Measurements from ENCODE around the gene TRPM5.

Gene TRPM5

GRCh38 chr11:2406451-2406850 is 37.9 kb downstream of the TRPM5 start:
- Mint-ChIP-seq H3K4me1 (peaks cover 11% of the 10 kb centered on the region), H3K4me3 (no peak overlapping the region), H3K9me3 (no peaks in the 10 kb centered on the region), H3K27ac (no peak overlapping the region), H3K36me3 (ENCODE audit: low read depth) (no peaks in the 10 kb centered on the region), H3K27me3 (peaks cover 1% of the 10 kb centered on the region)
- DNase-seq (no peak), ATAC-seq (no peak)

- DNase-seq (no peak), ATAC-seq (no peak)
- Mint-ChIP-seq H3K27me3 (no peaks in the 10 kb centered on the region), H3K4me1 (peaks cover 15% of the 10 kb centered on the region), H3K27ac (no peak overlapping the region), H3K9me3 (no peaks in the 10 kb centered on the region), H3K4me3 (no peak overlapping the region), H3K36me3 (ENCODE audit: low read depth) (no peaks in the 10 kb centered on the region)
Measured at GRCh38 chr11:2404735-2405196, 39.5 kb downstream of the TRPM5 start.

- H3K36me3 Mint-ChIP-seq (ENCODE audit: low read depth) = no peaks in the 10 kb centered on the region
- no peaks in the 10 kb centered on the region for H3K27me3 Mint-ChIP-seq
- DNase-seq (no peak), ATAC-seq (no peak)
- peaks cover 20% of the 10 kb centered on the region for H3K4me1 Mint-ChIP-seq
- peak overlapping the region; percentile 90 for H3K4me3 Mint-ChIP-seq
- H3K9me3 Mint-ChIP-seq = no peaks in the 10 kb centered on the region
- no peak overlapping the region for H3K27ac Mint-ChIP-seq
Measured at GRCh38 chr11:2402890-2403645, 41.2 kb downstream of the TRPM5 start.

DNA sequence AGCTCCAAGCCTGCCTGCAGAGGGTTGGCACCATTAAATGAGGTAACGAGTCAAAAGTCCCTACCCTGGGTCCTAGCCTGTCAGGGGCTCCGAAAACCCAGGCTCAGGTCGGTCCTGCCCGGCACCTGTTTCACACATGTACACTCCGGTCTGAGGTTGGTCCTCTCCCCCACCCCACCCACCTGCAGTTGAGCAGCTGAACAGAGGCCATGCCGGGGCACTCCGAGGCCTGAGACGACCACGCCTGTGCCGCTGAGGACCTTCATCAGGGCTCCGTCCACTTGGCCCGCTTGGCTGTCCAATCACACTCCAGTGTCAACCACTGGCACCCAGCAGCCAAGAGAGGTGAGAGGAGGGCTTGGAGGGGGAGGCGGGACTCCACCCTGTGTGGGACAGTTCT is 42.2 kb downstream of the TRPM5 start:
- Mint-ChIP-seq H3K4me3 (peak overlapping the region; percentile 90), H3K36me3 (ENCODE audit: low read depth) (peaks cover 4% of the 10 kb centered on the region), H3K4me1 (peaks cover 20% of the 10 kb centered on the region), H3K27me3 (no peaks in the 10 kb centered on the region), H3K9me3 (no peaks in the 10 kb centered on the region), H3K27ac (no peak overlapping the region)
- no peak for ATAC-seq
- no peak for DNase-seq

DNA sequence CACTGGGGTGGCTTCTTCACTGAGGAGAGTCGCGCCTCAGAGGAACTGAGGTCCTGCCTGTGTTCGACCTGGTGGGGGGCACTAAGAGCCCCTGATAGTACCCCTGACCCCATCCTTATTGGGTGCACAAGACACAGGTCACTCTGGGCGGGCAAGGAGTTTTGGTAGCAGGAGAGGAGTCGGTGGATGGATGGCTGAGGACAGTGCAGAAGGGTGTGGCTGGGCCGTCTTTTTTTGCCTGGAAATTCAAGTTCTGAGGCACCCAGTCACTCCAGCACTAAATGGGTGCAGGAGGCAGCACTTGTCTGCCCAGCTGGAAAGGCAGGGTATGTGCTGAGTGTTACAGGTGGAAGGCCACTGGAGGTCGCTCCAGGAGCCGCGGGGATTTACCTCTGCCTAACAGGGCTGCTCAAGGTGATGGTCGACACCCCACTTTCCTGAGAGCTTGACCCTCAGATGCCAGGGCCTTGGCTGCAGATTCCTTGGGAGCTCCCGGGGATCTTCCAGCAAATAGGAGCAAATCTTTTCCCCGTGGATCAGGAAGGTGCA is 42.8 kb downstream of the TRPM5 start:
- H3K27me3 Mint-ChIP-seq = no peaks in the 10 kb centered on the region
- peak overlapping the region; percentile 84 for H3K27ac Mint-ChIP-seq
- peaks cover 8% of the 10 kb centered on the region for H3K36me3 Mint-ChIP-seq (ENCODE audit: low read depth)
- H3K9me3 Mint-ChIP-seq = no peaks in the 10 kb centered on the region
- DNase-seq (no peak), ATAC-seq (no peak)
- peaks cover 20% of the 10 kb centered on the region for H3K4me1 Mint-ChIP-seq
- peak overlapping the region; percentile 90 for H3K4me3 Mint-ChIP-seq

GRCh38 chr11:2400762-2401435 is 43.4 kb downstream of the TRPM5 start:
- Mint-ChIP-seq H3K36me3 (ENCODE audit: low read depth) (peaks cover 8% of the 10 kb centered on the region), H3K9me3 (no peaks in the 10 kb centered on the region), H3K4me3 (peak overlapping the region; percentile 90), H3K27ac (peak overlapping the region; percentile 84), H3K4me1 (peaks cover 20% of the 10 kb centered on the region), H3K27me3 (no peaks in the 10 kb centered on the region)
- no peak for DNase-seq
- no peak for ATAC-seq

- H3K27ac Mint-ChIP-seq = peak within 1 kb of the TSS; percentile 84
- peak within 1 kb of the TSS; percentile 90 for H3K4me3 Mint-ChIP-seq
- H3K36me3 Mint-ChIP-seq (ENCODE audit: low read depth) = peaks cover 8% of the 10 kb centered on the region
- ATAC-seq = peak; percentile 88
- peaks cover 20% of the 10 kb centered on the region for H3K4me1 Mint-ChIP-seq
- H3K9me3 Mint-ChIP-seq = no peaks in the 10 kb centered on the region
- H3K27me3 Mint-ChIP-seq = no peaks in the 10 kb centered on the region
- peak; percentile 99 for DNase-seq
Measured at GRCh38 chr11:2400069-2400761, 44.1 kb downstream of the TRPM5 start, which contains the start of gene TSSC4. TSSC4 (plus strand) TSS chr11:2400750; CDS start chr11:2402634, 1,884 bp downstream.

GRCh38 chr11:2399488-2400068 is 44.7 kb downstream of the TRPM5 start:
- ATAC-seq (no peak), DNase-seq (no peak)
- Mint-ChIP-seq H3K27ac (peak overlapping the region; percentile 73), H3K4me1 (peaks cover 20% of the 10 kb centered on the region), H3K9me3 (no peaks in the 10 kb centered on the region), H3K4me3 (peak overlapping the region; percentile 90), H3K36me3 (ENCODE audit: low read depth) (peaks cover 8% of the 10 kb centered on the region), H3K27me3 (no peaks in the 10 kb centered on the region)

DNA sequence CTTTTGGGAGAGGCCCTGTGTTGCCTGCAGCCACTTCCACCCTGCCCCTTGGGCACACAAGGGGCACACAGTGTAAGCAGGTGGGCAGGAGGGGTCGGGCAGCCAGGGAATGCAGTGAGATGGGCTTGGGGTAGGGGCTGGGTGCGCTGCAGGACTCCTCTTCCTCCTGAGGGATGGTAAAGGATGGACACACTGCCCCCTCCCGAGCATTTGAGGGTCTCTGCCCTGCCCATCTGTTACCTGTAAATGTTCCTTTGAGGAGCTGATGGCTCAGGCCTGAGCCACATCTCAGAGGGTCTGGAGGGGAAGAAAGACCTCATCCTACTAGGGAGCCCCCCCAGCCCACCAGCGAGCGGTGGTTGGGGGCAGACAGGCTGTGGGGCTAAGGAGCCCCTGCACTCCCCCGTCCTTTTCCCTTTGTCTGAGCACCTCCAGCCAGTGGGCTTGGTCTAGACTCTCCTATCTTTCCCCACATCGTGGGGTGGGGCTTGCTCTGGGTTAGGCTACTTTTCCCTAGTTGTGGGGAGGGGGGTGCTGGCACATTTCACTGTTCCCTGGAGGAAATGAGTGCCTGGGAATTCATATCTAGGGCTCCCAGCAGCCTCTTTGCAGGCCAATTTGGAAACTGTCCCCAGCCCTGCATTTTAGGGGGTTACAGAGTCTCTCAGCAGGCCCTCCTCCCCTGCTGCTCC is 45.5 kb downstream of the TRPM5 start:
- ATAC-seq (no peak), DNase-seq (no peak)
- peak overlapping the region; percentile 73 for H3K27ac Mint-ChIP-seq
- H3K4me1 Mint-ChIP-seq = peaks cover 20% of the 10 kb centered on the region
- no peaks in the 10 kb centered on the region for H3K9me3 Mint-ChIP-seq
- no peaks in the 10 kb centered on the region for H3K27me3 Mint-ChIP-seq
- H3K36me3 Mint-ChIP-seq (ENCODE audit: low read depth) = peaks cover 8% of the 10 kb centered on the region
- peak overlapping the region; percentile 90 for H3K4me3 Mint-ChIP-seq

DNA sequence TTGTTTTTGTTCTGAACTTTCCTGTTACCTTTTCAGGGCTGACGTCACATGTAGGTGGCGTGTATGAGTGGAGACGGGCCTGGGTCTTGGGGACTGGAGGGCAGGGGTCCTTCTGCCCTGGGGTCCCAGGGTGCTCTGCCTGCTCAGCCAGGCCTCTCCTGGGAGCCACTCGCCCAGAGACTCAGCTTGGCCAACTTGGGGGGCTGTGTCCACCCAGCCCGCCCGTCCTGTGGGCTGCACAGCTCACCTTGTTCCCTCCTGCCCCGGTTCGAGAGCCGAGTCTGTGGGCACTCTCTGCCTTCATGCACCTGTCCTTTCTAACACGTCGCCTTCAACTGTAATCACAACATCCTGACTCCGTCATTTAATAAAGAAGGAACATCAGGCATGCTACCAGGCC is 47.3 kb downstream of the TRPM5 start:
- Mint-ChIP-seq H3K4me1 (peaks cover 12% of the 10 kb centered on the region), H3K36me3 (ENCODE audit: low read depth) (peaks cover 8% of the 10 kb centered on the region), H3K9me3 (no peaks in the 10 kb centered on the region), H3K27me3 (no peaks in the 10 kb centered on the region), H3K27ac (no peak overlapping the region), H3K4me3 (no peak overlapping the region)
- DNase-seq (no peak), ATAC-seq (no peak)

GRCh38 chr11:2396471-2396870 is 47.8 kb downstream of the TRPM5 start:
- H3K27me3 Mint-ChIP-seq = no peaks in the 10 kb centered on the region
- no peak for ATAC-seq
- no peaks in the 10 kb centered on the region for H3K9me3 Mint-ChIP-seq
- no peak for DNase-seq
- H3K27ac Mint-ChIP-seq = no peak overlapping the region
- H3K4me1 Mint-ChIP-seq = peaks cover 9% of the 10 kb centered on the region
- H3K36me3 Mint-ChIP-seq (ENCODE audit: low read depth) = peaks cover 9% of the 10 kb centered on the region
- no peak overlapping the region for H3K4me3 Mint-ChIP-seq

- Mint-ChIP-seq H3K4me3 (no peak overlapping the region), H3K27ac (no peak overlapping the region), H3K4me1 (peaks cover 6% of the 10 kb centered on the region), H3K9me3 (no peaks in the 10 kb centered on the region), H3K36me3 (ENCODE audit: low read depth) (peaks cover 9% of the 10 kb centered on the region), H3K27me3 (no peaks in the 10 kb centered on the region)
- no peak for ATAC-seq
- DNase-seq = no peak
Measured at GRCh38 chr11:2395856-2396255, 48.5 kb downstream of the TRPM5 start.

GRCh38 chr11:2395211-2395730 is 49.0 kb downstream of the TRPM5 start:
- no peak for ATAC-seq
- Mint-ChIP-seq H3K36me3 (ENCODE audit: low read depth) (peaks cover 9% of the 10 kb centered on the region), H3K4me1 (peaks cover 9% of the 10 kb centered on the region), H3K27me3 (no peaks in the 10 kb centered on the region), H3K27ac (no peak overlapping the region), H3K9me3 (no peaks in the 10 kb centered on the region), H3K4me3 (no peak overlapping the region)
- no peak for DNase-seq

- H3K9me3 Mint-ChIP-seq = no peaks in the 10 kb centered on the region
- no peak overlapping the region for H3K27ac Mint-ChIP-seq
- no peaks in the 10 kb centered on the region for H3K27me3 Mint-ChIP-seq
- peaks cover 11% of the 10 kb centered on the region for H3K4me1 Mint-ChIP-seq
- DNase-seq (no peak), ATAC-seq (no peak)
- H3K4me3 Mint-ChIP-seq = no peak overlapping the region
- H3K36me3 Mint-ChIP-seq (ENCODE audit: low read depth) = peaks cover 9% of the 10 kb centered on the region
Measured at GRCh38 chr11:2394818-2395105, 49.6 kb downstream of the TRPM5 start.
